Dedifferentiated amniotic fluid mesenchymal stem cell (primary cell): ENCODE measurements around the gene FHOD1.
A peak's percentile ranks its signal among the peaks of the same experiment; 100 is the strongest.

Source experiments
- DNase-seq: peaks from one replicate; pipeline ENCODE4 v3.0.0-alpha.2; 2016; ENCODE audit errors: extremely low spot score

The FHOD1 gene

DNA sequence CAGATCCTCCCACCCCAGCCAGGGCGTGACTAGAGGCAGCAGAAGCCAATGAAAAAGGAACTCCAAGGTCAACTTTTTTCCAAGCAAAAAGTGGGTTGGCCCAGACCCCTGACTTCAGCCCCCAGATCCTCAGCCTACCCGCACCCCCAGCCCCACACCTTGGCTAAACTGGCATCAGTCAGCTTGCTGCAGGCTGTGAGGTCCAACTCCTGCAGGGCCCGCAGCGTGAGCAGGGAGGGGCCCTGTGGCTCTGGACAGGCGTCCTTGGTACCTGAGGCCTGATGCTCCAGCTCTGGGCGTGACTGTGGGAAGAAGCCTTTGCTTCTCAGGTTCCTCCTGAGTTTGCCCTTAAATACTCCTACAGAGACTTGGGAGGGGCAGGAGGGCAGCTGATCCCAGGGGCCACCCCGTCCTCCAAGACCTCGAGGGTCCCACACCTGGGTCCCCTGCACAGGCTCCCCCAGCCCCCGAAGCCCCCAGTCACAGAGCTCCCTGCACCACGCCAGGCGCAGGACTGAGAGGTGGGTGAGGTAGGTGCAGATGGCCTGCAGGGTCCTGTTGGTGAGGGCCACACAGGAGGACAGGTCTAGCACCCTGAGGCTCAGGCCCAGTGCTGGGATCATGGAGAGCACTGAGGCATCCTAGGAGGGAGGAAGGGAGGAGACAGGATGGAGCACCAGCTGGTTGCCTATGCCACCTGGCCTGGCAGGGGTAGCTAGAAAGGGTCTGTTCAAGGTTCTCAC lies 39.0 kb downstream of the FHOD1 start:
- no peak for DNase-seq

DNA sequence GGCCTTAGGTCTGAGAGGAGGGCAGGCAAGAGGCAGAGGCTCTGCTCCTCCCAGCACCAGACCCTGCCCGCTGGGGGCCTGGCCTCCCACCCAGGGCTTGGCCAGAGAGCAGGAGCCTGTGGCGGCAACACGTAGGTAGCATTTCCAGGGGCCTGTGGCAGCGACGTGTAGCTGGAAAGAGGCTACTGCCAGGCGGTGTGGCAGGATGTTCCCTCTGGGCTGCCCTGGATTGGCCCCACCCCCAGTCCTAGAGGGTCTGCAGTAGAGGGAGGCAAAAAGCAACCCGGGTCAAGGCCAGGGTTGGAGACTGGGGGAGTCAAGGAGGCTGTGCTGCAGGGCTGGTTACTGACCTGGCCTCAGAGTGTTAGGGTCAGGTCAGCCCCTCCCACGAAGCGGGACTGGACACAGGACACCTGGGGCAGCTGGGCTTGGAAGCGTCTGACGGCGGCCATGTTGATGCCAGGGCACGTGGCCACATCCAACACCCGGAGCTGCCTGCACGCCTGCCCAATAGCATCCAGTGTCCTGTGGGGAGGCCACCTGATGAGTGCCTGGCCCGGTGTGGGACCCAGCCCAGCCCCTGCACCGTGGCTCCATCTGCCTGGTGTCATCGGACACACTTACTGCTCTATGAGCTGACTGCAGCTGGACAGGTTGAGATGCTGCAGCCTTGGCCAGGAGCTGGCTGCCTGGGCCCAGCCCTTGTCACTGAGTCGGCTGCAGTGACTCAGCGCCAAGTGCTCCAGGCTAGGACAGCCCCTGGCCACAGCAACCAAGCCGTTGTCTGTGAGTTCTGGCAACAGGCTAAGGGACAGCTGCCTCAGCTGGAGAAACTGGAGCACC lies 39.8 kb downstream of the FHOD1 start:
- no peak for DNase-seq

DNA sequence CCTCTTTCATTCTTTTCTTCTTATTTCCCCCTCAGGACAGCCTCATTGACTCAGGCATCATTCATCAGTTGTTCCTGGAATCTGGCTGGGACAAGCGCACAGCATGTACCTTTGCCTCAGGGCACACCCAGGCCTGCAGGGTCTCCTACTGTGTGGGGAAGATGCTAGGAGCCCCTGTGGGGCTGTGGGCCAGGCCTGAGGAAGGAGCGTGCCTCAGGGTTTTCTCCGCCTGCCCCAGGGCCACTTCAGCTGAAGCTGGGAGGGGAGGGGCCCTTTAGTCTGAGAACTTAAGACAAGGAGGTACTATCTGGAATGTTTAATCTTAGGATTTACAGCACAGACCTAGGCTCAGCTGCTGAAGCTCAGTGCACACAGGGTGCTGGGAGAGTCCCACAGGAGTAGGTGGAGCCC lies 40.4 kb downstream of the FHOD1 start:
- no peak for DNase-seq

- DNase-seq: no peak
These were observed 41.0 kb downstream of the FHOD1 start for GRCh38 chr16:67206129-67206837.

DNA sequence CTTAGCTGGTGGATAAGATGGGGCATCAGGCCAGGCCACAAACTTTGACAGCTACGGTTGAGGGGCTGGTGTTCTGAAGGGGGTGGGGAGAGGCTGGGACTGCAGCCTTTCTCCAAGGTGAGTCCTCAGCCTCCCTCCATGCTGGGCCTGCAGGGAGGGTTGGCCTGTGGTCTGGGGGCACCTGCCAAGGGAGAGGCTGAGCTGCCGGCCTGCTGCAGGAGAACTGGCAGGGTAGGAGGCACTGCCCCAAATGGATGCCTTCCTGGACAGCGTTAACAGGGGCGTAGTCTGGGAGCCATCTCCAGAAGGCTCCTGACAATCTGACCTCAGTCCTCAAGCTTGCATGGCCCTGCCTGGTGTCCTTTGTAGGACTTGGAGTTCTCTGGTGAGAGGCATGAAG lies 43.2 kb downstream of the FHOD1 start:
- DNase-seq: no peak

GRCh38 chr16:67202956-67203493 lies 44.3 kb downstream of the FHOD1 start:
- DNase-seq: no peak

GRCh38 chr16:67202426-67202825 lies 44.9 kb downstream of the FHOD1 start:
- no peak for DNase-seq

GRCh38 chr16:67201411-67202345 lies 45.6 kb downstream of the FHOD1 start:
- DNase-seq: no peak

DNA sequence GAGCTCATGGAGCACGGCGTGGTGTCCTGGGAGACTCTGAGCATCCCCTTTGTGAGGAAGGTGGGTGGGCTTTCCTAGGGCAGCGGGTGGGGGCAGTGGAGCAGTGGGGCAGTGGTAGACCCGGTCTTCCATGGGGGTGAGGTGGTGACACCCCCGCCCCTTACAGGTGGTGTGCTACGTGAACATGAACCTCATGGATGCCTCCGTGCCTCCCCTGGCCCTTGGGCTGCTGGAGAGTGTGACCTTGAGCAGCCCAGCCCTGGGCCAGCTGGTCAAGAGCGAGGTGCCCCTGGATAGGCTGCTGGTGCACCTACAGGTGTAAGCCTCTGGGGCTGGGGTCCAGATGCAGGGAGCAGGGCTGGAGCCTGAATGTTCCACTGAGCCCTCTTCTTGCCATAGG lies 46.8 kb downstream of the FHOD1 start:
- no peak for DNase-seq

DNA sequence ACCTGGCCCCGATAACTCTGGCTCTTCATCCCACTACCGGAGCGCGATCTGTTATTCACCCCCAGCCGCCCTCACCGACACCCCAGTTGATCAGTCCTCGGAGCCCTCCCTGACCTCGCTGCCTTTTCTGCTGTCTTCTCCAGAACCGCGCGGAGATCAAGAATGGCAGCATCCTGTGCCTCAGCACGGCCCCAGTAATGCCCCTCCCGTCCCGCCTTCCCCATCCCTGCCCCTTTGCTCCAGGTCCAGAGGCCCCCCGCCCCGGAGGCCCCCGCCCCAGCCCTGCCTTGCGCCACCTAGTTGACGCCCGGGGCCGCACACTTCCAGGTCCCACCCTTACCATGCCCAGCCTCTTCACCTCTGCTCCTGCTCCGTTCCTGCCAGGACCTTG lies 47.5 kb downstream of the FHOD1 start:
- DNase-seq: no peak

GRCh38 chr16:67199011-67199807 lies 48.1 kb downstream of the FHOD1 start, which contains the start of gene ELMO3:
TSS of gene ELMO3 (plus strand) at chr16:67199131. CDS start at chr16:67199327, 196 bp downstream.
- DNase-seq: no peak

DNA sequence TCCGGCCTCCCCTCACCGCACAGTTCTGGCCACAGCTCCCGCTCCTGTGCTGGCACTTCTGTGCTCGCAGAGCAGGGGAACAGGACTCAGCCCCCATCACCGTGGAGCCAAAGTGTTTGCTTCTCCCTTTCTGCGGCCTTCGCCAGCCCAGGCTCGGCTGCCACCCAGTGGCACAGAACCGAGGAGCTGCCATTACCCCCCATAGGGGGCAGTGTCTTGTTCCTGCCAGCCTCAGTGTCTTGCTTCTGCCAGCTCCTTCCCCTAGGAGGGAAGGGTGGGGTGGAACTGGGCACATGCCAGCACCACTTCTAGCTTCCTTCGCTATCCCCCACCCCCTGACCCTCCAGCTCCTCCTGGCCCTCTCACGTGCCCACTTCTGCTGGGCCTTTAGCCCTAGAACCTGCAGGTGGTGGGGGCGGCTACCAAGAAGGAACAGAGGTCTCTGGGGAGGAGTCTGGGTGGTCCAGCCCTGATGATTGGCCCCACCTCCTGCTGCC lies 49.0 kb downstream of the FHOD1 start:
- DNase-seq: no peak

DNA sequence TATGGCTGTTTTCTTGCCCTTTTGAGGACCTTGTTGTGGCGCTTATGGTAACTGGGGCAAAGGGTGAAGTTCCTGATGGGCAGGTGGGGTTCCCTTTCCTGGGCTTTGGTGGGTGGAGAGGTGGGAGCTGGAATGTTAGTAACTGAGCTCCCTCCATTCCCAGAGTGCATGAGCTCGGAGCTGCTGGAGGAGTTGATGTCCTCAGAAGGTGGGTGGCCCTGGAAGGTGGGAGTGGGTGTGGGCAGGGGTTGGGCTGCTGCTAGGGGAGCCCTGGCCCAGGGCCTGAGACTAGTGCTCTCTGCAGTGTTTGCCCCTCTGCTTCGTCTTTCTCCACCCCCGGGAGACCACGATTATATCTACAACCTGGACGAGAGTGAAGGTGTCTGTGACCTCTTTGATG lies 49.6 kb downstream of the FHOD1 start:
- no peak for DNase-seq

DNA sequence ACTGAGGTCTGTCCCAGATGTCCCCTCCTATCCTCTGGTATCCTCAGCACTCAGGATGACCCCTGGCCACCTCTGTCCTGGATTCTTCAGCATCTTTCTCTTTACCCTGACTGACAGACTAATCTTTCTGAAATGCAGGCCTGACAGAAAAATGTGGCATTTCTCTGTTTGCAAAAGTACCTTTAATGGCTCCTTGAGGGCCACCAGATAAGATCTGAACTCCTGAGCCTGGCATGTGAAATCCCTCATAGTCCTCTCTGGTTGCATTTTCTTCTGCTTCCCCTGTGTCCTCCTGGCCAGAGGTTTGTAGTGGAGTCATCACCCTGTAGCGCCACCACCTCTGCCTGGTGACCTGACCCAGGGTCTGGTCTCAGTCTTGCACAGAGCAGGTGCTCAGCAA lies 50.4 kb downstream of the FHOD1 start:
- DNase-seq: no peak

DNA sequence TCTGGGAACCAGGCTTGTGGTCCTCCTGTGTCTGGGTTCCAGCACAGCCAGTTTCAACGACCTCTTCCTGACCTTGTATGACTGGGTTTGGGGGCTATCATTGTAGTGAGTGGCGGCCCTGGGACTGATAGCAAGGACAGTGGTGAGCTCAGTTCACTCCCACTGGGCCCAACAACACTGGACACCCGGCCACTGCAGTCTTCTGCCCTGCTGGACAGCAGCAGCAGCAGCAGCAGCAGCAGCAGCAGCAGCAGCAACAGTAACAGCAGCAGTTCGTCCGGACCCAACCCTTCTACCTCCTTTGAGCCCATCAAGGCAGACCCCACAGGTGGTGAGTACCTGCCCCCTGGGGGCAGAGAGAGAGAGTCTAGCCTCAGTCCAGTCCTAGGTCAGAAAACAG lies 51.6 kb downstream of the FHOD1 start:
- DNase-seq: no peak

- no peak for DNase-seq
These were observed 53.0 kb downstream of the FHOD1 start for GRCh38 chr16:67194260-67194659.

DNA sequence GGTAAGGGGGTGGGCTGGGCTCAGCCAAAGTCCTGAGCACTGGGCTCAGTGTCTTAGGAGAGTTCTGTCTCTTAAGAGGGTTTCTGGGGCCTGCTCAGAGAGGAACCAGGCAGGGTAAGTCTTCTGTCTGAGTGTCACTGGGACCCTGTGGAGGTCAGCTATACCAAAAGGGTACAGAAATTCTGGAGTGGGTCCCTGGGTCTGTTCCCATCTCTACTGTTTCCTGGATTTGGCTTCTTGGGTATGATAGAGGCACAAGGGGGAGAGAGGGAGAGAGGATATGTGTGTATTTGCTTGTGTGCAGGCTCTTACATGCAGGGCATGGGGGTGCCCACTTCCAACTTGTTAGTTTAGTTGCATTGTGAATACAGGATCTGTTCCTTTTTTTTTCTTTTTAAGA lies 53.7 kb downstream of the FHOD1 start:
- no peak for DNase-seq

DNA sequence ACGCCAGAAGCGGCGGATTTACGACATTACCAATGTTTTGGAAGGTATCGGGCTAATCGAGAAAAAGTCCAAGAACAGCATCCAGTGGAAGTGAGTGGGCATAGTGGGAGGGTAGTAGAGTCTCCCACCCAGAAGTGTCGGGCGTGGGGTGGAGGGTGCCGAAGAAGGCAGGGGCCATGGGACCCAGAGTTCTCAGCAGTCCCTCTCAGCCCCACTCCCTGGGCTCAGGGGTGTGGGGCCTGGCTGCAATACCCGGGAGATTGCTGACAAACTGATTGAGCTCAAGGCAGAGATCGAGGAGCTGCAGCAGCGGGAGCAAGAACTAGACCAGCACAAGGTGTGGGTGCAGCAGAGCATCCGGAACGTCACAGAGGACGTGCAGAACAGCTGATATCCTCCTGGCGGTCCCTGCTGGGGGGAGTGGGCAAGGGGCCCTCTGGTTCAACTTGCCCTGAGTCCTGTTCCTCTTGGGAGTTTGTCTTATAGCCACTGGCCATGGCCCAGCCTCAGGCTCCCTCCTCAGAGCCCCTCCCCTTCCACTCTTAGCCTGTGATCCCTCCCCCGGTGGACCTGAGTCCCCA lies 54.4 kb downstream of the FHOD1 start:
- DNase-seq: no peak

- DNase-seq: peak; percentile 87
These were observed 55.1 kb downstream of the FHOD1 start, which contains the start of gene E2F4 for GRCh38 chr16:67191995-67192681. TSS of gene E2F4 (plus strand) at chr16:67192155. CDS start at chr16:67192228, 73 bp downstream.
